AG10803 (cell line): Measurements from ENCODE around the gene PRXL2A.
A peak's percentile ranks its signal among the peaks of the same experiment; 100 is the strongest.

Experiments used
- DNase-seq: peaks from one replicate; pipeline ENCODE4 v3.0.0; 2010; ENCODE audit warnings: low read depth
- H3K4me3 ChIP-seq: 2 replicates; pipeline ENCODE4 v1.5.1; 2011; ENCODE audit warnings: mild to moderate bottlenecking, low read length, control low read depth
- TF ChIP-seq, protein P1 (sequence below): conservative IDR thresholded peaks from 2 replicates; pipeline ENCODE4 v1.5.1; 2011; ENCODE audit warnings: mild to moderate bottlenecking, low read length, control low read depth, inconsistent platforms

PRXL2A gene

DNA sequence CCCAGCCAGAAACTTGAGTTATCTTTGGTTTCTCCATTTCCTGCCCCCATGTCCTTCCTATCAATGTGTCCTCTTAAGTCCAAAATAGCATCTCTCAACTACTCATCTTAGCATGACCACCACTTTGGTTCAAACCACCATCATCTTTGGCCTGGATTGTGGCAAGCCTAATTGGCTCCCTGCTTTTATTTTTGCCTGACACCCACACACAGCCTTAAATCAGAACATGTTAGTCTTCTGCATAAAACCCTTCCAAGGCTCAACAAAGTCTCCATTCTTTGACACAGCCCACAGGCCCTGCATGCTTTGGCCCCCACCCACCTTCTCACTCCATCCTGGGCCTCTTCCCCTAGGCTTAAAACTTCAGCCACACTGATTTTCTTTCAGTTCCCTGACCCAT lies 43.7 kb downstream of the PRXL2A start:
- H3K4me3 ChIP-seq: no peak overlapping the region
- DNase-seq: no peak
- TF ChIP-seq, protein P1, sequence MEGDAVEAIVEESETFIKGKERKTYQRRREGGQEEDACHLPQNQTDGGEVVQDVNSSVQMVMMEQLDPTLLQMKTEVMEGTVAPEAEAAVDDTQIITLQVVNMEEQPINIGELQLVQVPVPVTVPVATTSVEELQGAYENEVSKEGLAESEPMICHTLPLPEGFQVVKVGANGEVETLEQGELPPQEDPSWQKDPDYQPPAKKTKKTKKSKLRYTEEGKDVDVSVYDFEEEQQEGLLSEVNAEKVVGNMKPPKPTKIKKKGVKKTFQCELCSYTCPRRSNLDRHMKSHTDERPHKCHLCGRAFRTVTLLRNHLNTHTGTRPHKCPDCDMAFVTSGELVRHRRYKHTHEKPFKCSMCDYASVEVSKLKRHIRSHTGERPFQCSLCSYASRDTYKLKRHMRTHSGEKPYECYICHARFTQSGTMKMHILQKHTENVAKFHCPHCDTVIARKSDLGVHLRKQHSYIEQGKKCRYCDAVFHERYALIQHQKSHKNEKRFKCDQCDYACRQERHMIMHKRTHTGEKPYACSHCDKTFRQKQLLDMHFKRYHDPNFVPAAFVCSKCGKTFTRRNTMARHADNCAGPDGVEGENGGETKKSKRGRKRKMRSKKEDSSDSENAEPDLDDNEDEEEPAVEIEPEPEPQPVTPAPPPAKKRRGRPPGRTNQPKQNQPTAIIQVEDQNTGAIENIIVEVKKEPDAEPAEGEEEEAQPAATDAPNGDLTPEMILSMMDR: no peak

DNA sequence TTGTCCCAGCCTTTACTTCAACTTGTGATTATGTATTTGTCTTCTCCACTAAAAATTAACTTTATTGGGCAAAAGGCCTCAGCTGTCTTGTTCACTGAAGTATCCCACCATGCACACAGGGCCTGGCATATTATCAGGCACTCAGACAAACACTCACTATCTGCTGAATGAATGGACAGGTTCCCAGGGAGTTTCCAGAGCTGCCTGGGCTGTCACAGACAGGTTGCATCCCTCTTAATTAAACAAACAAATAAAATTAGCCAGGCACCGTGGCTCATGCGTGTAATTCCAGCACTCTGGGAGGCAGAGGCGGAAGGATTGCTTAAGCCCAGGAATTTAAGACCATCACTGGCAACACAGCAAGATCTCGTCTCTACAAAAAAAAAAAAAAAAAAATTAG lies 44.3 kb downstream of the PRXL2A start:
- DNase-seq: no peak
- no peak overlapping the region for H3K4me3 ChIP-seq
- TF ChIP-seq, protein P1: no peak

DNA sequence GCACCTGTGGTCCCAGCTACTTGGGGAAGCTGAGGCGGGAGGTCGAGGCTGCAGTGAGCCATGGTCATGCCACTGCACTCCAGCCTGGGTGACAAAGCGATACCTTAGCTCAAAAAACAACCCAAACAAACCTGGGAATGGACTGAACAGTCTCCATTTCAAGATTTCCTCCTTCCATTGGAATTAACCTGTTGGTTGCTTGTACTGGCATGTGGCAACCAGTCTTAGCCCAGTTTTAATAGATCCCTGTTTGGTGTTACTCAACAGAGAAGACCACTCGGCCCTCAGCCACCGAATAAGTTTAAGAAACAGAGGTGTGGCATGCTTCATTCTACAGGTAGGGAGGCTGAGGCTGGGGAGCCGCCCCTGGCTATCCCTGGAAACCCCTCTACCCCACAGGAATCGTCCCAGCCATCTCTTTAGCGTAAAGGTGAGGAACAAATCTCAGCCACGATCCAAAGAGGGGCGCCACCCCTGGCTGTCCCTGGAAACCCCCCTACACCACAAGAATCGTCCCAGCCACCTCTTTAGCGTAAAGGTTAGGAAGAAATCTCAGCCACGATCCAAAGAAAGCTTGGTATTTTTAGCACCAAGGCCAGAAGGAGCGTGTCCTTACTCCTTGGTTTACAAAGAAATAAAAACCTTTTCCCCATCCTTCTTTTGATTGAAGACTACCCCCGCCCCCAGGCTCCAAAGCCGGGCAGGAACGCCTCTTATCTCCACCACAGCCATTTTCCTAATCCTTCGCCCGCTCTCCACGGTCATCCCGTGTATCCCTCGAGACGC lies 44.9 kb downstream of the PRXL2A start:
- TF ChIP-seq, protein P1: no peak
- DNase-seq: no peak
- peak overlapping the region; percentile 57 for H3K4me3 ChIP-seq

DNA sequence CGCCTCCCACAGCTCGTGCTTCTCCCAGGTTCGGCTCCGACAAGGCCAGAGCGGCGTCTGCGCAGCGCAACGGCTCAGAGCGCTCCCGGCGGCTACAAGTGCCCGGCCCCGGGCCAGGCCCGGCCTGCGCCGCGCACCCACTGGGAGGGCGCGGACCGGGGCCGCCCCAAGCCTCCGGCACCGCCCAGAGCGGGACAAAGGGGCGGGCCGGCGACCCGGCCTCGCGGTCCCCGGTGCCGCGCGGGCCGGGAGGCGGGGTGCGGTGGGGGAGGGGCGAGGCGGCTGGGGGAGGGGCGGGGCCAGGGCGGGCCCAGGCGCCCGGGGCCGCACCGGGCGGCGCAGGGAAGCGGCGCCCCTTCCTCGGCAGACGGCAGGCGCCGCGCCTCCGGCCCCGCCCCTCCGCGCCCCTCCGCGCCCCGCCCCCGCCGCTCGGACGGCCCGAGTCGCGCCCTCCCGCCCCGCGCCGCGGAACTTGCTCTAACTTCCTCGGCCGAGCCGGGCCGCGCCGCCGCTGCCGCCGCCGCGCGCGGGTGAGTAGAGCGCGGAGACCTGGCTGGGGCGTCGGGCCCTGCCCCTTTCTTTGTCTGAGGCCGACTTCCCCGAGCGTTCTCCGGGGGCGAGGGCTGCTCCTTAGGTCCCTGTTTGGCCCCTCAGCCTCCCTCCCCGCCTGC lies 45.6 kb downstream of the PRXL2A start, which contains the start of gene TSPAN14:
TSS of gene TSPAN14 (plus strand) at position 469 of the 671 bp plus-strand sequence. CDS start 34,924 bp downstream, outside the sequence.
- DNase-seq: peak; percentile 84
- TF ChIP-seq, protein P1: no peak
- peak within 1 kb of the TSS; percentile 82 for H3K4me3 ChIP-seq

DNA sequence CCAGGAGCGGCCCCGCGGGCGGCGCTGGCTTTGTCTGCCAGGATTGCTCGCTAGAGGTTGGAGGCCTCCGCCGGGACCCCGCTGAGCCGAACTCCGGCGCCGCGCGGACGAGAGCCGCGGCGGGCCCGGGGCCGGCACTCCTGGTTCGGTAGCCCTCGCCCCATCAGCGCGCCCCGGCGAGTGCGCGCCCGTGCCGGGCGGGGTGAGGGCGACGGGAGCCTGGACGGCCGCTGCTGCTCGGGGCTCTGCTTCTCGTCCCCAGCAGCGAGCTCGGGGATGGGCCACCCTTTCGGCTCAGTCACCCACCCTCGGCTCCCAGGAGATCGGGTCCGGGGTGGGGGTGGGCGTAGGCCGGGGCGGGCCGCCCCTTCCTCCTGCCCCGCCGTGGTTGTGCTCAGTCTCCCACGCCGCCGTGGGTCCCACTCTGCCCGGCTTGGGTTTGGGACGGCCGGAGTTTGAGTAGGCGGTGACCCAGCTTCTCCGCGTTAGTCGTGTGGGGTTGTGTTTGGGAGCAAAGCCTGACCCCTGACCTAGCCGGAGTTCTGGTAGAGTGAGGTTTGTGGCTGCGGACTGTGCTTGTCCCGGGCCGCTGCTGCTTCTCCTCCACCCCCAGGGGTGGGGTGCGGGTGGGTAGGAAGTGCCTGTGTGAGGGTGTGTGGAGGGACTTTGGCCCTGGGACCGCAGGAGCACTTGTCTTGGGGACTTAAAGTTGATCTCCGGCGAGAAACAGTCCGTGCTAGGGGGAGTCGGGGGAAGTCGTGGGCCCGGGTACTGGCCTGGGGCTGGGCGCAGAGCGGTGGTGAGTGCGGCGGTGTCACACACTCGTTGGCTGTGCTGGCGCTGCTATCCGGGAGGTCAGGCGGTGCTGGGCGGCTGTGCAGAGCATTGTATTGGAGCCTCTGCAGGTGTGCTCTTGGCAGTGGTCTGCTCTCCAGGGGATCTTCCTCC lies 46.4 kb downstream of the PRXL2A start:
- TF ChIP-seq, protein P1: no peak
- peak; percentile 35 for DNase-seq
- peak overlapping the region; percentile 82 for H3K4me3 ChIP-seq

DNA sequence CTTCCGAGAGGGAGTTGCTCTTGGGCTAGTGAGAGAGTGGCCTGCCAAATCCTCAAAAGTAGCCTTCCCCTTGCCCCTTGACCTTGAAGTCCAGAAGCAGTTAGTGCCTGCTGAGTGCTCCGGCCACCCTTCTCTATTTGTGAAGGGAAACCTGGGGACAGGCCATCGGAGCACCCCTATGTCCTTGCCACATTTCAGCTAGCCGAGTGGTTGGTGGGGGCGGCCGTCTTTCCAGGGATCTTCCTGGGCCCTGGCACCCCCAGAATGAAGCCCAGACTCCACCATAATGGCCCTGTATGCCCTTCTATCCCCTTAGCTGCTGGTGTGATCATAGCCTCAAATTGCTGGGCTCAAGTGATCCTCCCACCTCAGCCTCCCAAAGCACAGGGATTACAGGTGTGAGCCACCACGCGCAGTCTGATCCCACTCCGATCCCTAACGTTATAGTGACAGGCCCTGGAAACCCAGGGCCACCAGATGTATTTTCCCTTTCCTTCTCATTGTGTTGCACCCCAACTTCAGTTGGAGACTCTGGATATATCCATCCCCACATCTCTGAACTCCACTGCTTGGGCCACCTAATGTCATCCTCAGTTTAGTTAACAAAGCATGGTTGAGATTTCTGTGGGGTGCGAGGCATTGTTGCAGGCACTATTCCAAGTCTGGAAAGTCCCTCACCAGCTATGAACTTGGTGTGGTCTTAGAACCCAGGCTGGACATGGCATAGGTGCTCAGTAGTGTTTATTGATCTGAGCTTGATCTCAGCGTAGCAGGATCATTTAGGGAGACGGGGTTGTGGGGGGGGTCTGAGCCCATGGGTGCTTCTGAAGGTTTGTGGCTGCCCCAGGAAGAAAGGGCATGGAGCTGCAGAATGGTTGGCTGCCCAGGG lies 47.4 kb downstream of the PRXL2A start:
- DNase-seq: no peak
- TF ChIP-seq, protein P1: no peak
- H3K4me3 ChIP-seq: peak overlapping the region; percentile 82
